Activated gamma-delta T cell (primary cell): ENCODE results near the gene TGFB1.
A peak's percentile ranks its signal among the peaks of the same experiment; 100 is the strongest.
"Not testable (repeated sequence)": the region's sequence is repeated elsewhere in the genome, so short reads cannot be mapped to it uniquely, and the experiment has no call there.

Source experiments
- DNase-seq: peaks from one replicate; lab custom pipeline; 2025; lab: John Stamatoyannopoulos, UW

TGFB1 gene

GRCh38 chr19:41369769-41370168 is 16.0 kb upstream of the TGFB1 start:
- DNase-seq: no peak

- DNase-seq: no peak
Observed at GRCh38 chr19:41367848-41368301, 14.2 kb upstream of the TGFB1 start.

- no peak for DNase-seq
Observed at GRCh38 chr19:41366089-41366488, 12.4 kb upstream of the TGFB1 start.

- DNase-seq: no peak
Observed at GRCh38 chr19:41364524-41365391, 11.0 kb upstream of the TGFB1 start.

- DNase-seq: peak; percentile 76
Observed at GRCh38 chr19:41363753-41364523, 10.2 kb upstream of the TGFB1 start, which contains the start of gene B9D2. TSS of gene B9D2 (minus strand) at chr19:41364149. CDS start at chr19:41363519, 630 bp downstream.

GRCh38 chr19:41363371-41363752 is 9.6 kb upstream of the TGFB1 start:
- no peak for DNase-seq

GRCh38 chr19:41362143-41362847 is 8.6 kb upstream of the TGFB1 start:
- no peak for DNase-seq

- no peak for DNase-seq
Observed at GRCh38 chr19:41359741-41360140, 6.0 kb upstream of the TGFB1 start.

GRCh38 chr19:41357746-41358145 is 4.0 kb upstream of the TGFB1 start:
- no peak for DNase-seq

GRCh38 chr19:41356984-41357739 is 3.4 kb upstream of the TGFB1 start:
- no peak for DNase-seq

- no peak for DNase-seq
Observed at GRCh38 chr19:41355802-41356201, 2.1 kb upstream of the TGFB1 start.

- no peak for DNase-seq
Observed at GRCh38 chr19:41355035-41355434, 1.3 kb upstream of the TGFB1 start.

GRCh38 chr19:41354343-41354953 is 726 bp upstream of the TGFB1 start:
- DNase-seq: no peak

- DNase-seq: peak; percentile 64
Observed at GRCh38 chr19:41352609-41353465, 885 bp downstream of the TGFB1 start.

- DNase-seq: no peak
Observed at GRCh38 chr19:41352279-41352608, 1.5 kb downstream of the TGFB1 start.

GRCh38 chr19:41351339-41352245 is 2.1 kb downstream of the TGFB1 start:
- DNase-seq: peak; percentile 91

- DNase-seq: no peak
Observed at GRCh38 chr19:41350735-41351338, 2.9 kb downstream of the TGFB1 start.

GRCh38 chr19:41346916-41347315 is 6.8 kb downstream of the TGFB1 start:
- DNase-seq: not testable (repeated sequence)

GRCh38 chr19:41344162-41344561 is 9.6 kb downstream of the TGFB1 start:
- DNase-seq: no peak
